BLaER1 (cell line): ENCODE data around the gene SNN.

ENCODE experiments used
- H3K27ac ChIP-seq: shearing (Covaris generic); formaldehyde crosslinking; 2 replicates; pipeline ENCODE4 v1.8.1; 2022
- H3K27me3 ChIP-seq: shearing (Covaris generic); formaldehyde crosslinking; 2 replicates; pipeline ENCODE4 v1.8.1; 2022
- H3K36me3 ChIP-seq: shearing (Covaris generic); formaldehyde crosslinking; 2 replicates; pipeline ENCODE4 v1.8.1; 2022
- H3K4me1 ChIP-seq: shearing (Covaris generic); formaldehyde crosslinking; 2 replicates; pipeline ENCODE4 v1.8.1; 2022
- H3K4me2 ChIP-seq: shearing (Covaris generic); formaldehyde crosslinking; 2 replicates; pipeline ENCODE4 v1.8.1; 2022
- H3K4me3 ChIP-seq: shearing (Covaris generic); formaldehyde crosslinking; 2 replicates; pipeline ENCODE4 v1.8.1; 2022
- H3K9ac ChIP-seq: shearing (Covaris generic); formaldehyde crosslinking; 2 replicates; pipeline ENCODE4 v1.8.1; 2022
- H3K9me3 ChIP-seq: shearing (Covaris generic); formaldehyde crosslinking; 2 replicates; pipeline ENCODE4 v1.8.1; 2022
- H4K20me1 ChIP-seq: shearing (Covaris generic); formaldehyde crosslinking; 2 replicates; pipeline ENCODE4 v1.8.1; 2022
- Cebpa-rat ChIP-seq: shearing (Covaris generic); IDR thresholded peaks from 2 replicates; pipeline ENCODE4 v1.8.1; 2022

Gene SNN

GRCh38 chr16:11666103-11667055 is 1.9 kb upstream of the SNN start:
- H3K4me3 ChIP-seq = no peak overlapping the region
- H3K4me1 ChIP-seq = peaks cover 90% of the 10 kb centered on the region
- peak overlapping the region; percentile 75; the same call in 1 of the 2 replicates for H3K9ac ChIP-seq
- H3K9me3 ChIP-seq = no peaks in the 10 kb centered on the region
- peaks cover 27% of the 10 kb centered on the region for H4K20me1 ChIP-seq
- H3K27me3 ChIP-seq = no peaks in the 10 kb centered on the region
- TF ChIP-seq Cebpa-rat = 0 out of 2 replicates have a peak, but pooled peaks have one; percentile 8
- no peaks in the 10 kb centered on the region for H3K36me3 ChIP-seq
- peak overlapping the region; percentile 92 for H3K4me2 ChIP-seq
- peak overlapping the region; percentile 85 for H3K27ac ChIP-seq

- H3K4me3 ChIP-seq = no peak overlapping the region; the same call in 1 of the 2 replicates
- H3K4me1 ChIP-seq = peaks cover 91% of the 10 kb centered on the region
- no peak overlapping the region for H3K9ac ChIP-seq
- no peaks in the 10 kb centered on the region for H3K36me3 ChIP-seq
- H3K27me3 ChIP-seq = no peaks in the 10 kb centered on the region
- TF ChIP-seq Cebpa-rat = no peak
- H3K27ac ChIP-seq = peak overlapping the region; percentile 85; the same call in 1 of the 2 replicates
- H3K4me2 ChIP-seq = peak overlapping the region; percentile 92
- H3K9me3 ChIP-seq = no peaks in the 10 kb centered on the region
- peaks cover 36% of the 10 kb centered on the region for H4K20me1 ChIP-seq
These were observed 933 bp upstream of the SNN start for GRCh38 chr16:11667221-11667823.

DNA sequence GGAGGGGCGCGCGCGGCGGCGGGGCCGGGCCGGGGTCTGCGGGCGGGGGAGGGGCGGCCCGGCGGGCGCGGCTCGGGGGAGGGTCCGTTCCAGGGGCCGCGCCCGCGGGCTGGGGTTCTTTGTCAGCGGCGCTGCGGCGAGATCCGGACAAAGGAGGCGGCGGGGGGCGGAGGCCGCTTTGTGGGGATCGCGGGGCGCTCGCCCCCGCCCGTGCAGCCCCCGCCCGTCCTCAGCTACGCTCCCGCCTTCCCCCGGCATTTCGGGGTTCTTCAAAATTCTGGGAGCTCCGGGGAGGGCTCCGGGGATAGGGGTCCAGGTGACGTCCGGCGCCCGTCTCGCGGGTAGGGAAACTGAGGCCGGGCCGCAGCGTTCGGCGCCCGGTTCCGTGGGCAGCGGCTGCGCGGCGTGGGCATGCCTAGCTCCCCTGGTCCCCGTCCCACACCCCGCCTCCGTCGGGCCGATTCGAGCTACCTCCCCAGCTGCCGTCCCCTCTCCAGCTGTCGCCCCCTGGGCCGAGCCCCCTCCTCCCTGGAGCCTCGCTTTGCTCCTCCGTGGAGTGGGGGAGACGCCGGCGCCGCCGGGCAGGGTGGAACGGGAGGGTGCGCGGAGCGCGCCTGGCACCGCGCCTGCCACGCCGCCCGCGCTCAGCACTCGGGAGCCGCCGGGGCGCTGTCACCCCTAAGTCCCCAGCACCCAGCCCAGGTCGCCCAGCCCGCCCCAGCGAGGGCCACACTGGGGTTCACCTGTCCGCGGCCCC is 546 bp downstream of the SNN start:
- H3K36me3 ChIP-seq = peaks cover 8% of the 10 kb centered on the region
- H3K9ac ChIP-seq = peak overlapping the region; percentile 90
- TF ChIP-seq Cebpa-rat = no peak
- no peaks in the 10 kb centered on the region for H3K9me3 ChIP-seq
- peaks cover 91% of the 10 kb centered on the region for H3K4me1 ChIP-seq
- H3K27ac ChIP-seq = peak overlapping the region; percentile 90
- no peaks in the 10 kb centered on the region for H3K27me3 ChIP-seq
- peak overlapping the region; percentile 97 for H3K4me3 ChIP-seq
- peak overlapping the region; percentile 98 for H3K4me2 ChIP-seq
- peaks cover 51% of the 10 kb centered on the region for H4K20me1 ChIP-seq

GRCh38 chr16:11669380-11670146 is 1.3 kb downstream of the SNN start:
- Histone ChIP-seq H3K27ac (peak overlapping the region; percentile 90), H3K4me2 (peak overlapping the region; percentile 98), H3K27me3 (no peaks in the 10 kb centered on the region), H3K9me3 (no peaks in the 10 kb centered on the region), H3K4me3 (peak overlapping the region; percentile 97), H3K9ac (peak overlapping the region; percentile 90), H3K4me1 (peaks cover 91% of the 10 kb centered on the region), H3K36me3 (peaks cover 14% of the 10 kb centered on the region), H4K20me1 (peaks cover 59% of the 10 kb centered on the region)
- TF ChIP-seq Cebpa-rat = no peak

DNA sequence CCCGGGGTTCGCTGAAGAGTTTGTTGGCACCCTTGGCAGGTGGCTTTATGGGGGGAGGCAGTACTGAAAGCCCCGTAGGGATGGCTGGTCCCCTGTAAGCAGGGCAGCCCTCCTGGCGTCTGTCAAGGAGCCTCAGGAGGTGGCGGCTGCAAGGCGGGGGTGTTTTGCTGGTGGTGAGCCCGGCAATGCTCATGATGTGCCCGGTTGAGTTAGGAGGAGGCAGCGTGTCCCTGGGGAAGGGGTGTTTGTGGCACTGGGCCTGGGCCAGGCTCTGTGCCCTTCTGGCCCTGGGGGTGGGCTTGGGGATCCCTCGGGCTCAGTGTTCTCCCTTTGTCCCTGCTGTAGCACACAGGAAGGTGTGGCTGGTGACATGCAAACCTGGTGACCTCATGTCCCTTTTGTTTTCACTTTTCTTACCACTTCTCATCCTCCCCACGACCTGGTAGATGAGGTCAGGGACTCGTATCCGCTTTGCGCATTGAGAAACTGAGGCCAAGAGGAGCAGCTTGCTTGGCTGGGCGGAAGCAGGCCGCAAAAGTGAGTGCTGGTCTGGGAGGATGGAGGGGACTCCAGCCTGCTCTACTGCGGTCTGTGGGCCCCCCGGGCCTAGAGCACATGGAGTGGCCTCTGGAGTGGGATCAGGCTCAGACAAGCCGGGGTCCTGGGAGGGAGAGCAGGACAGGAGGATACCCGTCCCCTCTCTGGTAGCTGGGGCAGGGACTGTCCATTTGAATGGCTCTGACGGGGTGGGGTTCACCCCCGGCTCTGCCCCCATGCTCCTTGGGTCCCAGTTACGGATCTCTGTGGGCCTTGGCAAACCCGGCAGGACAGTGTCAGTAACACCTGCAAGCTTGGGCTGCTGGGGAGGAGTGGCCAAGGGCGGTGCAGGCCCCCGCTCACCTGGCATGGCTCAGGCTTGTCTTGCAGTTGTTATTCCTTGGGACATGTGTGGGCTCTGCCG is 2.2 kb downstream of the SNN start:
- Histone ChIP-seq H3K9me3 (no peaks in the 10 kb centered on the region), H3K4me1 (peaks cover 91% of the 10 kb centered on the region), H4K20me1 (peaks cover 68% of the 10 kb centered on the region), H3K9ac (peak overlapping the region; percentile 90), H3K4me3 (peak overlapping the region; percentile 97), H3K36me3 (peaks cover 17% of the 10 kb centered on the region), H3K4me2 (peak overlapping the region; percentile 98), H3K27me3 (no peaks in the 10 kb centered on the region), H3K27ac (peak overlapping the region; percentile 90)
- TF ChIP-seq Cebpa-rat = no peak

DNA sequence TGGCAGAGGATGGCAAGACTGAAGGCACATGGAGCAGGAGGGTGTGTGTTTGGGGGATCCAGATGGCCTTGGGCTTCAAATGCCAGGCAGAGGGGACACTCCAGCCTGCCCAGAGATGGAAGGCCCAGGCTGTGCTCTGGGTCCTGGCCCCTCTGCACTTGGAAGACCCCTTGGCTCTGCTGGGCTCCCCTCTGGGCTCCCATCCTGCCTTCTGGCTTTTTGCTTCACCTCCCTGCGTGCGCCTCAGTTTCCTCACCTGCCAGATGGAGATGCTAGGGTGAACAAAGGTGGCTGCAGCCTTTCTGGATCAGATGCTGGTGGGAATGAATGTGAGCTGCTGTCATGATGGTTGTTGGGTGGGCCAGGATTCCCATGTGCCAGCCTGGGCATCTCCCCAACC is 3.0 kb downstream of the SNN start:
- Histone ChIP-seq H3K4me2 (peak overlapping the region; percentile 98), H3K36me3 (peaks cover 25% of the 10 kb centered on the region), H3K4me3 (peak overlapping the region; percentile 97), H4K20me1 (peaks cover 76% of the 10 kb centered on the region), H3K27me3 (no peaks in the 10 kb centered on the region), H3K9me3 (no peaks in the 10 kb centered on the region), H3K4me1 (peaks cover 91% of the 10 kb centered on the region), H3K9ac (peak overlapping the region; percentile 90), H3K27ac (peak overlapping the region; percentile 90)
- no peak for TF ChIP-seq Cebpa-rat

DNA sequence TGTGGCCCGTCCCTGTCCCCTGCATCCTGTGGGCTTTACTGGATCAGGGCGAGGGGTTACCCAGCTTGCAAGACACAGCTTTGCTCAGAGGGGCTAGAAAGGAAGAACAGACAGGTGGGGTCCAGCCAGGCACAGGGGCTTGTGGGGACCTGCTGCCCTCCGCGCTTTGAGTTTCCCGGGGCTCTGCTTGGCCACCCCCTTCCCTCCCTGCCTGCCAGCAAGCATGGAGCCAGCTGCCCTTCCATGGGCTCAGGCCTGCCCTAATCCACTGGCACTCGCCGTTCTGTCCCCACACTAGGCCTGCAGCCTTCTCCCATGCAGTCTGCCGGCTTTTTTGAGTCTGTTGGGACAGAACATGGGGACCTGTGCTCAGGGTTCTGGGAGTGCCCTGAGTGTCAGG is 3.4 kb downstream of the SNN start:
- TF ChIP-seq Cebpa-rat = no peak
- Histone ChIP-seq H3K36me3 (peaks cover 29% of the 10 kb centered on the region), H3K4me2 (peak overlapping the region; percentile 98), H3K9ac (peak overlapping the region; percentile 90), H3K27me3 (no peaks in the 10 kb centered on the region), H3K4me3 (peak overlapping the region; percentile 97), H3K27ac (peak overlapping the region; percentile 90), H3K4me1 (peaks cover 91% of the 10 kb centered on the region), H4K20me1 (peaks cover 80% of the 10 kb centered on the region), H3K9me3 (no peaks in the 10 kb centered on the region)
